PC-3 (cell line): Measurements from ENCODE around the gene RESP18.

ENCODE experiments used
- EZH2 ChIP-seq: fragments of 300-600 bp; sonication (generic); IDR thresholded peaks from one replicate; pipeline ENCODE4 v1.6.1; 2017; ENCODE audit warnings: antibody characterized with exemption, mild to moderate bottlenecking, low read length; ENCODE audit not compliant: unreplicated experiment
- TF ChIP-seq, protein P1 (sequence below): fragments of 300-600 bp; sonication (generic); conservative IDR thresholded peaks from 2 replicates; pipeline ENCODE4 v1.5.1; 2017; ENCODE audit warnings: antibody characterized with exemption, low read depth, mild to moderate bottlenecking, low read length

DNA sequence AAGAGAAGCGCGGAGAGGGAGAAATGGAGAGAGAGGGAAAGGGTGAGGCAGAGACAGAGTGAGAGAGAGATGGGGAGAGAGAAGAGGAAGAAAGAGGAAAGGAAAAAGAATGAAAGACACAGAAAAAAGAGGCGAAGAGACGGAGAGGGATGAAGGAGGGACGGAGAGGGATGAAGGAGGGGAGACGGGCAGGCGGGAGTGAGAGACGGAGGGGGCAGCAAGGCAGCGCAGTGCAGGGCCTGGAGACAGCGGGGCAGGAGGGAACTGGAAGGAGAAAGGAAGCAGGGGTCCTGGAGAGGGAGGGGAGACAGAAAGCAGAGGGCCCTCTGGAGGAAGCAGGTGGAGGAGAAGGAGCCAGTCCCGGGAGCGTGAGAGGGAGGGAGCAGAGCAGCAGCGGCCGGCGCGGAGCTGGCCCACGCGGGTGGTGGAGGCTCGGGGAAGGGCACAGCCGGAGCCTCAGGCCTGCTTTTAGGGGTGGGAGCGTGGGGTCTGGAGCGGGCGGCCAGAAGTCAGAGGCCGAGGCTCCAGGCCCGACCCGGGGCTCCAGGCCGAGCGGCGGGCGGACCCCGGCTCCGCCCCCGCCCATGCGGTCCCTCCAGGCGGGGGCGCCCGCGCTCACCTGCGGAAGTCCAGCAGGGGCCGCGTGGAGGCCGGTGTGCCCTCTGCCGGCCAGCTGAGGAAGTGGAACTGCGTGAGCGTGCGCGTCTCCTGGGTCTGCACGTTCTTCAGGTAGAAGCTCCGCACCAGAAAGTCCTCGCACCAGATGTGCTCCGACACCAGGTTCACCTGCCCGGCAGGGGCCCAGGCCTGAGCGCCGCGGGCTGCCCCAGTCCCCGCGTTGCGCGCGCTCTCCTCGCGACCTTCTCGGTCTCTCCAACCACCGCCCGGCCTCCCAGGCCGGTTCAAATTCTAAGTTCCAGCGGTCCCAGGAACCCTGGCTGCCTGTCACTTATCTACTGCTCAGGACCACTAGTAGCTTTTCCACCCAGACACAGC is 37.9 kb downstream of the RESP18 start:
- TF ChIP-seq, protein P1, sequence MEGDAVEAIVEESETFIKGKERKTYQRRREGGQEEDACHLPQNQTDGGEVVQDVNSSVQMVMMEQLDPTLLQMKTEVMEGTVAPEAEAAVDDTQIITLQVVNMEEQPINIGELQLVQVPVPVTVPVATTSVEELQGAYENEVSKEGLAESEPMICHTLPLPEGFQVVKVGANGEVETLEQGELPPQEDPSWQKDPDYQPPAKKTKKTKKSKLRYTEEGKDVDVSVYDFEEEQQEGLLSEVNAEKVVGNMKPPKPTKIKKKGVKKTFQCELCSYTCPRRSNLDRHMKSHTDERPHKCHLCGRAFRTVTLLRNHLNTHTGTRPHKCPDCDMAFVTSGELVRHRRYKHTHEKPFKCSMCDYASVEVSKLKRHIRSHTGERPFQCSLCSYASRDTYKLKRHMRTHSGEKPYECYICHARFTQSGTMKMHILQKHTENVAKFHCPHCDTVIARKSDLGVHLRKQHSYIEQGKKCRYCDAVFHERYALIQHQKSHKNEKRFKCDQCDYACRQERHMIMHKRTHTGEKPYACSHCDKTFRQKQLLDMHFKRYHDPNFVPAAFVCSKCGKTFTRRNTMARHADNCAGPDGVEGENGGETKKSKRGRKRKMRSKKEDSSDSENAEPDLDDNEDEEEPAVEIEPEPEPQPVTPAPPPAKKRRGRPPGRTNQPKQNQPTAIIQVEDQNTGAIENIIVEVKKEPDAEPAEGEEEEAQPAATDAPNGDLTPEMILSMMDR, result peak; percentile 95
- TF ChIP-seq EZH2, result no peak
